Bone marrow (tissue), 2 donors: ENCODE data around the gene CDRT4.

Experiments
- DNase-seq, 2 donors: peaks; one replicate each; lab custom pipeline; 2025; lab: John Stamatoyannopoulos, UW

CDRT4 gene

DNA sequence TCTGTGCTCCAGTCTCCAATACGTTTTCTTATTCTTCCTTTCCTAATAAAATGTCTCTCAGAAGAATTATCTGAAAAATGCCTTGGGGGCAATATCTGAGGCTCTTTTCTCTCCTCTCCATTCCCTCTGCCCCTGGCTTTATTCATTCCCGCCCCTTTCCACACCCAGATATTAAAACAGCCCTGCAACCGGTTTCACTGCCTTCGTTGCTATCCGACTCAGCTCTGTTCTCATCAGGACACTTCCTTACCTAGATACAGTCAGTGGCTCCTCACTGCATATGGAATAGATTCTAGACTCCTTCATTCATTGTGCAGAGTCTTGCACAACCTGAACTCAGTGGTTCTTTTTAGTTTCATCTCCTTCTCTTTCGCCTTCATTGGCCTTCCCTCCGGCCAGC, 74.0 kb downstream of the CDRT4 start:
- no peak for DNase-seq

DNA sequence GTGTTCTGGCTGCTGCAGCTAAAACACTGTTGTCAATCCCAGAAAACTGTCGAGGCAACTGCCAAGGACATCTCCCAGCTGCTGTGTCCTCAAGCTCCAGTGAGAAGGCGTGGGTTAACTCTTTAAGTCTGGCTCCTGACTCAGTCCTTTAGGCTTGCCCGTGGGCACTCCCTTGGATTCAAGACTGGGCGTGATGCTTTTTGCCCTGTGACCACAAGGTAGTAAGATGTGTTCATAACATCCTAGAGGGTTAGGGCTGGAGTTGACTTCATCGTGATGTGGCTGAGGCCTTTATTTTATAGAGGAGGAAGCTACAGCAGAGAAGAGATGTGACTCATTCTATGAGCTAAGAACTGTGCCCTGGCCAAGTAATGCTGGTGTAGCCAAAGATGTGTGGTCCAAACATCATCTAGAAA, 75.1 kb downstream of the CDRT4 start:
- no peak for DNase-seq

DNA sequence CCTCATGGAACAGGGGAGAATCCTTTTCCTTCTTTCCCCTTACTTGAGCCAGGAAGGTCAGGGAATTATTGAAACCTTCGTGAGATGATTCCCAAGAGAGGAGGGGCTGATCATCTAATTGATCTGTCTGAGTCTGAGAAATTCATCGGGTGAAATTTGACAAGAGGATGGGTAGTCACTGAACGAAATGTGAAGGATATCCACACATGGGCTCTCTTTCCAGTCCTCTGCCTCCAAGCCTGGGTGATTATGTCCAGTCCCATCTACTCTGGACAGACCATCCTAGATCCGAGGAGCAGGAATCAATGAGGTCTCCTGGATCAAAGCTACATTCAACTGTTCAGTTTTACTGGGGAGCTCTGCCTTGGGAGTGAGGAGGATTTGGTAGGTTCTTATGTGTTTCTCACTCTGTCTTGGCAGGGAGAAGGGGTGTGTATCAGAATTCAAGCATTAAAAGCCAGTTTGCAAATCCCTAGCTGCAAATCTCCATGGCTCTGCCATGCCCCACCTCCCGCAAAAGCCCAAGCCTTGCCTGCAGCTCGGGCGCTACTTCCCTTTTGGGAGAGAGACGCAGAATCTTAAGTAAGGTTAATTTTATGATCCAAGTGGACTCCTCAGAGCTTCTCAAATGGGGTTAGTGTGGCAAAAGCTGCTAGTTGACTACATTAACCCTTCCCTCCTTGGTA, 78.9 kb downstream of the CDRT4 start:
- DNase-seq = no peak

DNA sequence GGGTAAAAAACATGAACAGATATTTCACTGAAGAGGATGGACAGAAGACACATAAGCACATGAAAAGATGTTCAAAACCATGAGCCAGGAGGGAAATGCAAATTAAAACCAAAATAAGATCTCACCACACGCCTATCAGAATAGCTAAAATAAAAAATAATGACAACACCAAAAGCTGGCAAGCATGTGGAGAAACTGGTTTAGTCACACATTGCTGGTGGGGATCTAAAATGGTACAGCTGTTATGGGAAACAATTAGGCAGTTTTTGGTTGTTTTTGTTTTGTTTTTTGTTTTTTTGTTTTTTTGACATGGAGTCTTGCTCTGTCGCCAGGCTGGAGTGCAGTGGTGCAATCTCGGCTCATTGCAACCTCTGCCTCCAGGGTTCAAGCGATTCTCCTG, 81.3 kb downstream of the CDRT4 start:
- no peak for DNase-seq
